ENCODE data around the gene ZFYVE9. TPM values are rescaled to one million over a fixed set of nuclear protein-coding genes. Genes with fewer than 3 reads are reported as not detected.

Gene ZFYVE9
- total and polyA plus RNA-seq, 10 of the 15 experiments (the other 5 are each of a cell fraction or from before 2014, with no cell fraction given): 0.26 to 6.9 (median 2.3) TPM

- no peak overlapping the region for H3K4me2 ChIP-seq (ENCODE audit: control insufficient read depth, insufficient read depth)
- H2AFZ ChIP-seq (ENCODE audit: control insufficient read depth, low read depth, low read length): no peak overlapping the region
- TF ChIP-seq SIN3A (IDR thresholded peaks at IDR 0.05; ENCODE audit: low read depth, low read length) (no peak), RELA (IDR thresholded peaks at IDR 0.05; ENCODE audit: borderline replicate concordance, partially characterized antibody) (no peak), MYC (IDR thresholded peaks at IDR 0.05; ENCODE audit: insufficient read depth, insufficient read length, insufficient replicate concordance, low read length, severe bottlenecking) (no peak), ZNF384 (IDR thresholded peaks at IDR 0.05; ENCODE audit: borderline replicate concordance, low read depth, low read length) (no peak), NFYA (IDR thresholded peaks at IDR 0.05; ENCODE audit: borderline replicate concordance, low read depth, low read length) (no peak), IKZF1 (conservative IDR thresholded peaks at IDR 0.05) (no peak), ZBED1 (IDR thresholded peaks at IDR 0.05; ENCODE audit: borderline replicate concordance) (no peak), CBFB (IDR thresholded peaks at IDR 0.05; ENCODE audit: low read depth) (no peak), ZBTB33 (IDR thresholded peaks at IDR 0.05) (no peak), TCF12 (IDR thresholded peaks at IDR 0.05; ENCODE audit: low read depth, low read length) (no peak), NFYB (IDR thresholded peaks at IDR 0.05; ENCODE audit: insufficient read depth, low read depth, low read length) (no peak), ZBTB4 (CRISPR knock-in tag; IDR thresholded peaks at IDR 0.05) (no peak), ZNF24 (IDR thresholded peaks at IDR 0.05) (no peak), NR2C1 (IDR thresholded peaks at IDR 0.05) (no peak), CEBPB (IDR thresholded peaks at IDR 0.05; ENCODE audit: borderline replicate concordance in 1 of 2, low read depth in 2 of 2, low read length in 2 of 2) (no peak), CREB1 (IDR thresholded peaks at IDR 0.05; ENCODE audit: low read depth) (no peak)
- intact Hi-C loops (cut with micrococcal nuclease; ENCODE audit: unreplicated experiment) (no loop called here), in situ Hi-C loops (cut with MboI) (no loop called here)
- H3K9ac ChIP-seq (ENCODE audit: control insufficient read depth, insufficient read depth, low read length): no peak overlapping the region
- no TSS peak for BruUV-seq (replicated peaks)
- FAIRE-seq: no peak
- ATAC-seq: no peak
- H3K4me3 ChIP-seq: no peak overlapping the region
- H3K27me3 ChIP-seq (replicated peaks in 1 of 2; ENCODE audit: control insufficient read depth in 2 of 2, insufficient read depth in 2 of 2, low read length in 1 of 2): no peaks in the 10 kb centered on the region
- no peaks in the 10 kb centered on the region for H3K79me2 ChIP-seq (ENCODE audit: control insufficient read depth, insufficient read depth, low read length)
- no peaks in the 10 kb centered on the region for H3K9me3 ChIP-seq (replicated peaks; ENCODE audit: control insufficient read depth, insufficient read depth, low read length)
- RAD21 ChIA-PET (ENCODE audit: unreplicated experiment): no interaction called here
- H3K27ac ChIP-seq (ENCODE audit: control insufficient read depth, insufficient read depth): no peak overlapping the region
- 97% methylated on average over 8 of the region's 8 CpGs for WGBS (ENCODE audit: insufficient coverage, insufficient replicate concordance, low lambda C conversion rate, missing lambda C conversion rate)
- H3K4me1 ChIP-seq (ENCODE audit: control insufficient read depth, insufficient read depth, low read length): no peaks in the 10 kb centered on the region
- peaks cover 34 to 53% of the 10 kb centered on the region in 2 experiments for H3K36me3 ChIP-seq (ENCODE audit: control insufficient read depth in 2 of 2, insufficient read depth in 2 of 2, low read length in 1 of 2)
- H4K20me1 ChIP-seq (ENCODE audit: control insufficient read depth, insufficient read depth): no peaks in the 10 kb centered on the region
- POLR2A ChIA-PET: no interaction called here
- SMC1A ChIA-PET (ENCODE audit: uncharacterized antibody, unreplicated experiment): no interaction called here
- CTCF ChIA-PET: no interaction called here
- DNase-seq (ENCODE audit: low read depth, low spot score): no peak
Measured at GRCh38 chr1:52355436-52355835, 213.5 kb downstream of the ZFYVE9 start.

Measured in GM12878 (cell line).